ENCODE results near the gene LGALS9B. TPM values are rescaled to one million over a fixed set of nuclear protein-coding genes. Genes with fewer than 3 reads are reported as not detected.
"Not testable (repeated sequence)": the region's sequence is repeated elsewhere in the genome, so short reads cannot be mapped to it uniquely, and the experiment has no call there.

Gene LGALS9B
- total and polyA plus RNA-seq, 4 donors = 0.39 to 1.1 (median 0.83) TPM; not detected in 1

GRCh38 chr17:20422826-20423225 is 44.5 kb downstream of the LGALS9B start:
- ATAC-seq (ENCODE audit: insufficient read depth, low FRiP score); H3K27ac ChIP-seq (ENCODE audit: low read depth in 1 of 2, low read length in 1 of 2); H3K4me3 ChIP-seq; H3K27me3 ChIP-seq (ENCODE audit: control insufficient read depth in 3 of 3, insufficient read depth in 3 of 3, low read length in 2 of 3); H3K36me3 ChIP-seq (ENCODE audit: control insufficient read depth in 4 of 4, insufficient read depth in 4 of 4, low read length in 4 of 4); DNase-seq; H3K4me1 ChIP-seq (ENCODE audit: control insufficient read depth in 5 of 5, insufficient read depth in 5 of 5, low read length in 5 of 5); H3K9ac ChIP-seq (ENCODE audit: insufficient read depth in 1 of 2, low read length in 2 of 2); H3K9me3 ChIP-seq (ENCODE audit: control insufficient read depth in 4 of 4, insufficient read depth in 3 of 4, low read length in 3 of 4): not testable (repeated sequence)
- no CpG with 5 or more reads among the region's 5 CpGs for WGBS, 2 donors

- H3K9me3 ChIP-seq (ENCODE audit: control insufficient read depth in 4 of 4, insufficient read depth in 3 of 4, low read length in 3 of 4); H3K4me1 ChIP-seq (ENCODE audit: control insufficient read depth in 5 of 5, insufficient read depth in 5 of 5, low read length in 5 of 5); H3K4me3 ChIP-seq; H3K36me3 ChIP-seq (ENCODE audit: control insufficient read depth in 4 of 4, insufficient read depth in 4 of 4, low read length in 4 of 4); H3K27me3 ChIP-seq (ENCODE audit: control insufficient read depth in 3 of 3, insufficient read depth in 3 of 3, low read length in 2 of 3); DNase-seq; H3K9ac ChIP-seq (ENCODE audit: insufficient read depth in 1 of 2, low read length in 2 of 2); H3K27ac ChIP-seq (ENCODE audit: low read depth in 1 of 2, low read length in 1 of 2); ATAC-seq (ENCODE audit: insufficient read depth, low FRiP score): not testable (repeated sequence)
- WGBS, 2 donors = 90 to 93% methylated on average over 3 to 5 of the region's 8 CpGs
These were observed 48.5 kb downstream of the LGALS9B start for GRCh38 chr17:20418838-20419237.

GRCh38 chr17:20417492-20418080 is 49.8 kb downstream of the LGALS9B start:
- not testable (repeated sequence) for DNase-seq; H3K27me3 ChIP-seq (ENCODE audit: control insufficient read depth in 3 of 3, insufficient read depth in 3 of 3, low read length in 2 of 3); H3K9me3 ChIP-seq (ENCODE audit: control insufficient read depth in 4 of 4, insufficient read depth in 3 of 4, low read length in 3 of 4); H3K9ac ChIP-seq (ENCODE audit: insufficient read depth in 1 of 2, low read length in 2 of 2); H3K4me1 ChIP-seq (ENCODE audit: control insufficient read depth in 5 of 5, insufficient read depth in 5 of 5, low read length in 5 of 5); H3K27ac ChIP-seq (ENCODE audit: low read depth in 1 of 2, low read length in 1 of 2); ATAC-seq (ENCODE audit: insufficient read depth, low FRiP score); H3K36me3 ChIP-seq (ENCODE audit: control insufficient read depth in 4 of 4, insufficient read depth in 4 of 4, low read length in 4 of 4); H3K4me3 ChIP-seq
- 91 to 96% methylated on average over 3 to 4 of the region's 7 CpGs for WGBS, 2 donors

GRCh38 chr17:20416381-20416911 is 50.9 kb downstream of the LGALS9B start:
- H3K4me3 ChIP-seq; H3K9me3 ChIP-seq (ENCODE audit: control insufficient read depth in 4 of 4, insufficient read depth in 3 of 4, low read length in 3 of 4); H3K27ac ChIP-seq (ENCODE audit: low read depth in 1 of 2, low read length in 1 of 2); ATAC-seq (ENCODE audit: insufficient read depth, low FRiP score); H3K9ac ChIP-seq (ENCODE audit: insufficient read depth in 1 of 2, low read length in 2 of 2); H3K36me3 ChIP-seq (ENCODE audit: control insufficient read depth in 4 of 4, insufficient read depth in 4 of 4, low read length in 4 of 4); H3K4me1 ChIP-seq (ENCODE audit: control insufficient read depth in 5 of 5, insufficient read depth in 5 of 5, low read length in 5 of 5); DNase-seq; H3K27me3 ChIP-seq (ENCODE audit: control insufficient read depth in 3 of 3, insufficient read depth in 3 of 3, low read length in 2 of 3): not testable (repeated sequence)
- 76 to 82% methylated on average over 7 of the region's 8 CpGs for WGBS, 2 donors

- not testable (repeated sequence) for DNase-seq; H3K9ac ChIP-seq (ENCODE audit: insufficient read depth in 1 of 2, low read length in 2 of 2); H3K27ac ChIP-seq (ENCODE audit: low read depth in 1 of 2, low read length in 1 of 2); H3K4me1 ChIP-seq (ENCODE audit: control insufficient read depth in 5 of 5, insufficient read depth in 5 of 5, low read length in 5 of 5); H3K27me3 ChIP-seq (ENCODE audit: control insufficient read depth in 3 of 3, insufficient read depth in 3 of 3, low read length in 2 of 3); H3K9me3 ChIP-seq (ENCODE audit: control insufficient read depth in 4 of 4, insufficient read depth in 3 of 4, low read length in 3 of 4); ATAC-seq (ENCODE audit: insufficient read depth, low FRiP score); H3K36me3 ChIP-seq (ENCODE audit: control insufficient read depth in 4 of 4, insufficient read depth in 4 of 4, low read length in 4 of 4); H3K4me3 ChIP-seq
- WGBS, 2 donors = no CpG with 5 or more reads among the region's 5 CpGs
These were observed 51.9 kb downstream of the LGALS9B start for GRCh38 chr17:20415479-20415878.

GRCh38 chr17:20401306-20402022 is 65.9 kb downstream of the LGALS9B start:
- H3K36me3 ChIP-seq (ENCODE audit: control insufficient read depth in 4 of 4, insufficient read depth in 4 of 4, low read length in 4 of 4); H3K4me1 ChIP-seq (ENCODE audit: control insufficient read depth in 5 of 5, insufficient read depth in 5 of 5, low read length in 5 of 5); H3K4me3 ChIP-seq; H3K9me3 ChIP-seq (ENCODE audit: control insufficient read depth in 4 of 4, insufficient read depth in 3 of 4, low read length in 3 of 4); H3K27me3 ChIP-seq (ENCODE audit: control insufficient read depth in 3 of 3, insufficient read depth in 3 of 3, low read length in 2 of 3); H3K27ac ChIP-seq (ENCODE audit: low read depth in 1 of 2, low read length in 1 of 2); ATAC-seq (ENCODE audit: insufficient read depth, low FRiP score); DNase-seq; H3K9ac ChIP-seq (ENCODE audit: insufficient read depth in 1 of 2, low read length in 2 of 2): not testable (repeated sequence)
- 69 to 92% methylated on average over 1 to 2 of the region's 5 CpGs for WGBS, 2 donors

- not testable (repeated sequence) for H3K4me3 ChIP-seq; H3K4me1 ChIP-seq (ENCODE audit: control insufficient read depth in 5 of 5, insufficient read depth in 5 of 5, low read length in 5 of 5); H3K9ac ChIP-seq (ENCODE audit: insufficient read depth in 1 of 2, low read length in 2 of 2); H3K27ac ChIP-seq (ENCODE audit: low read depth in 1 of 2, low read length in 1 of 2); ATAC-seq (ENCODE audit: insufficient read depth, low FRiP score); H3K9me3 ChIP-seq (ENCODE audit: control insufficient read depth in 4 of 4, insufficient read depth in 3 of 4, low read length in 3 of 4); DNase-seq; H3K27me3 ChIP-seq (ENCODE audit: control insufficient read depth in 3 of 3, insufficient read depth in 3 of 3, low read length in 2 of 3); H3K36me3 ChIP-seq (ENCODE audit: control insufficient read depth in 4 of 4, insufficient read depth in 4 of 4, low read length in 4 of 4)
- WGBS, 2 donors = 74 to 91% methylated on average over 5 of the region's 8 CpGs
These were observed 66.6 kb downstream of the LGALS9B start for GRCh38 chr17:20400559-20401305.
